Osteoblast (primary cell): Measurements from ENCODE around the gene PIAS1. TPM values are rescaled to one million over a fixed set of nuclear protein-coding genes. Genes with fewer than 3 reads are reported as not detected.
A peak's percentile ranks its signal among the peaks of the same experiment; 100 is the strongest.

ENCODE experiments used
- DNase-seq: peaks from one replicate; pipeline ENCODE4 v3.0.0; 2011; ENCODE audit warnings: low spot score, mixed read lengths; ENCODE audit not compliant: insufficient read length; ENCODE audit errors: missing footprints
- H2AFZ ChIP-seq: 2 replicates; pipeline ENCODE4 v1.6.0; 2011; ENCODE audit warnings: mild to moderate bottlenecking, low read length
- H3K27ac ChIP-seq: 2 replicates; pipeline ENCODE4 v1.5.1; 2011; ENCODE audit warnings: mild to moderate bottlenecking, low read depth, low read length, moderate library complexity
- H3K27me3 ChIP-seq: 2 replicates; pipeline ENCODE4 v1.6.0; 2012; ENCODE audit warnings: mild to moderate bottlenecking, control low read depth, inconsistent platforms, low read length, moderate library complexity; ENCODE audit not compliant: insufficient read depth
- H3K36me3 ChIP-seq: 2 replicates; pipeline ENCODE4 v1.5.1; 2011; ENCODE audit warnings: mild to moderate bottlenecking, low read length, control low read depth, moderate library complexity; ENCODE audit not compliant: insufficient read depth
- H3K4me1 ChIP-seq: 2 replicates; pipeline ENCODE4 v1.5.1; 2011; ENCODE audit warnings: mild to moderate bottlenecking, low read length, control low read depth, moderate library complexity; ENCODE audit not compliant: insufficient read depth
- H3K4me2 ChIP-seq: 2 replicates; pipeline ENCODE4 v1.6.0; 2011; ENCODE audit warnings: mild to moderate bottlenecking, low read length; ENCODE audit not compliant: insufficient read depth
- H3K4me3 ChIP-seq: fragments of 200-600 bp; sonication (generic); 3 replicates; pipeline ENCODE4 v1.5.1; 2012; ENCODE audit warnings: mild to moderate bottlenecking, low read length, inconsistent platforms; ENCODE audit not compliant: insufficient read depth
- H3K79me2 ChIP-seq: 2 replicates; pipeline ENCODE4 v1.6.0; 2012; ENCODE audit warnings: mild to moderate bottlenecking, low read length, control low read depth, inconsistent platforms; ENCODE audit not compliant: insufficient read depth
- H3K9me3 ChIP-seq: 2 replicates; pipeline ENCODE4 v1.5.1; 2011; ENCODE audit warnings: low read depth, low read length, control low read depth
- H4K20me1 ChIP-seq: 2 replicates; pipeline ENCODE4 v1.6.0; 2012; ENCODE audit warnings: mild to moderate bottlenecking, low read length, control low read depth; ENCODE audit not compliant: insufficient read depth
- total RNA-seq: library from RNA; depleted of rRNA; stranded (reverse); fragments of >200 nt; gene quantifications from 2 replicates; pipeline ENCODE4 v1.2.3, GENCODE V29; 2012
- TF ChIP-seq, protein P1 (sequence below): IDR thresholded peaks from 2 replicates; pipeline ENCODE4 v1.5.1; 2011; ENCODE audit warnings: mild to moderate bottlenecking, low read depth, low read length, moderate library complexity; ENCODE audit errors: extremely low read depth

The PIAS1 gene
- total RNA-seq, 1 donor = 29.0 TPM

DNA sequence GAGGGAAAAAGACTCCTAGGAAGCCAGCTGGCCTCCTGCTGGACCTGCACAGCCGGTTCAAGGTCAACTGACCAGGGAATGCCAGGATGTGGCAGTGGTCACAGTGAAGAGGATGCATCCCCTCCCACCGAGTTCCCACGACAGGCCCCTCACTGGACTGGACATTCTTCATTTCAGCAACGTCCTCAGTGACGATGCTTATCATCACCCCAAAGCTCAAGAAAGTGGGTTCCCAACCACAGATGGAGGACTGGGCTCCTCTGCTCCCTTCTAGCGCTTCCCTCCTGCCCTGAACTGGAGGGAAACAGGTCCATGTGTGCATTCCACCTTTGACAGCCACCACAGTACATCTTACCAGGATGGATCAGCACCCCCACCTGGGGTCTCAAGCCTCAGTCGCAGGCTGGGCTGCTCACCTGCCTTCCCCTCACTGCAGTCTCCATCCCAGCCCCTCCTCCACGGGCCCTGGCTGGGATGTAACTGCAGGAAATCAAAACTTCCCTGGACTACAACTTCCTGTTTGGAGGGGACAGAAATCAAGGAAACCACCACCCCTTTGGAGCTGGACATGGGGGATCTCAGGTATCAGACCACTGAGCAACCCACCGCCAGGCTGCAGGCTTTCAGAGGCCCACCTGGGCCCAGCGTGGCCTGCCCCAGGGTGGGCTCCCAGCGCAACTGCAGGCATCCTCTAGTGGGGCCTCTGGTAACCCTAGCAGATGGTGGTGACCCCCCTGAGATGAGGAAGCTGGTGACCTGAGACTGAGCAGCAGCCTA is 143.7 kb downstream of the PIAS1 start:
- Histone ChIP-seq H3K36me3 (peaks cover 16% of the 10 kb centered on the region), H3K27ac (no peak overlapping the region), H3K4me2 (no peak overlapping the region), H3K79me2 (no peaks in the 10 kb centered on the region), H4K20me1 (peaks cover 4% of the 10 kb centered on the region), H2AFZ (no peak overlapping the region), H3K4me3 (no peak overlapping the region), H3K4me1 (peaks cover 6% of the 10 kb centered on the region), H3K9me3 (no peaks in the 10 kb centered on the region), H3K27me3 (no peaks in the 10 kb centered on the region)
- TF ChIP-seq, protein P1, sequence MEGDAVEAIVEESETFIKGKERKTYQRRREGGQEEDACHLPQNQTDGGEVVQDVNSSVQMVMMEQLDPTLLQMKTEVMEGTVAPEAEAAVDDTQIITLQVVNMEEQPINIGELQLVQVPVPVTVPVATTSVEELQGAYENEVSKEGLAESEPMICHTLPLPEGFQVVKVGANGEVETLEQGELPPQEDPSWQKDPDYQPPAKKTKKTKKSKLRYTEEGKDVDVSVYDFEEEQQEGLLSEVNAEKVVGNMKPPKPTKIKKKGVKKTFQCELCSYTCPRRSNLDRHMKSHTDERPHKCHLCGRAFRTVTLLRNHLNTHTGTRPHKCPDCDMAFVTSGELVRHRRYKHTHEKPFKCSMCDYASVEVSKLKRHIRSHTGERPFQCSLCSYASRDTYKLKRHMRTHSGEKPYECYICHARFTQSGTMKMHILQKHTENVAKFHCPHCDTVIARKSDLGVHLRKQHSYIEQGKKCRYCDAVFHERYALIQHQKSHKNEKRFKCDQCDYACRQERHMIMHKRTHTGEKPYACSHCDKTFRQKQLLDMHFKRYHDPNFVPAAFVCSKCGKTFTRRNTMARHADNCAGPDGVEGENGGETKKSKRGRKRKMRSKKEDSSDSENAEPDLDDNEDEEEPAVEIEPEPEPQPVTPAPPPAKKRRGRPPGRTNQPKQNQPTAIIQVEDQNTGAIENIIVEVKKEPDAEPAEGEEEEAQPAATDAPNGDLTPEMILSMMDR = no peak
- no peak for DNase-seq

DNA sequence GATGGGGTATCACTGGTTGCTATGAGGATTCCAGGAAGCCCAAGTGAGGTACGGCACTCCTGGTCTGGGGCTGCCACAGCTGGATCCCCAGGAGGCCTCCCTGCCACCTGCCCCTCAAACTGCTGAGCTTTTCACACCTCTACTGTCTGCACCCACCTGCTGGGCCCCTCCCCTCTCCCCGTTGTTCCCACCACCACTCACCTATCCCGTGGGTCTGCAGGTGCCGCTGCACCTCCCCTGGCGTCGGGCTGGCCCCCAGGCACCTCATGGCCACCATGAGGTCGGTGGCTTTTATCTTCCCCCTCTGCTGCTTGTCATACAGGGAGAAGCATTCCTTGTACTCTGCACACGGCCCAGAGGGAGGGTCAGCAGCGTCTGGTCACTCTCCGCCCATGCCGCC is 145.2 kb downstream of the PIAS1 start:
- Histone ChIP-seq H4K20me1 (peaks cover 4% of the 10 kb centered on the region), H3K4me3 (no peak overlapping the region), H3K4me2 (no peak overlapping the region), H3K4me1 (peaks cover 6% of the 10 kb centered on the region), H3K9me3 (no peaks in the 10 kb centered on the region), H3K79me2 (no peaks in the 10 kb centered on the region), H3K36me3 (peaks cover 7% of the 10 kb centered on the region), H3K27ac (no peak overlapping the region), H3K27me3 (no peaks in the 10 kb centered on the region), H2AFZ (no peak overlapping the region)
- DNase-seq = no peak
- TF ChIP-seq, protein P1 = no peak

DNA sequence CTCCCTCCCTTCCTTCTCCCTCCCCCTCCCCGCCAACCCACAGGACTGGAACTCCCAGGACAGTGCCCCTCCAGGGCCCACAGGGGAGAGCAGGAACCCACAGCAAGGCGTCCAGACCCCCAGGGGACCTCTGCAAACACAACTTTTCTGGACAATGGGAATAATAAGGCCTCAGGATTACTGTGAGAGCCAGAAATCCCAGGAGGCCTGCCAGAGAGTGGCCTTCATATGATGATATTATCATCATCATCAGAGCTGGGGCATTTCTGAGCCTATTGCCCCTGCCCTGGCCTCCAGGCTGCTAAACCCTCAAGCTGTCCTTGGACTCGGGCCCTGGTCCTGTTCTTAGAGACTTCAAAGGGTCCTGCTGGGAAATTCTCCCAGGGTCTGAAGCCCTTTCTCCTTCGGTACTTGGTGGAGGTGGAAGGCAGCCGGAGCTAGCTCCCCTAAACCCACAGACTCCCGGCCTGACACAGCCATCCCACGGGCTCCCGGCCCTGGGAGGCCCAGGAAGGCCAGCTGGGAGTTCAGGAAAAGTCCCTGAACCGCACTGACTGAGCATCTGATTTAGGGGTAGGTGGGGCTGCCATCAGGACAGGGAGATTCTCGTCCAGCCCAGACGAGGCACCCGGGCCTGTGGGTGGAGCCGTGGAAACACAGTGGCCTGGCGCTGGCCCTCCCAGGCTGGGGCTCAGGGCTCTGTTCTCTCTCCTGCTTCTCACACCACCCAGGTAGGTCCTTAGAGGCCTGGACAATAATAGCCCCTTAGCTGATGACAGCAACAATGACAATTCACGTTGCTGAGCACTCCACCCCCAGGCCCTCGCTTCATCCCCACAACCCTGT is 146.1 kb downstream of the PIAS1 start:
- Histone ChIP-seq H3K36me3 (peaks cover 5% of the 10 kb centered on the region), H4K20me1 (peaks cover 4% of the 10 kb centered on the region), H3K27ac (peak overlapping the region; percentile 28), H3K4me3 (no peak overlapping the region), H3K4me2 (no peak overlapping the region), H3K27me3 (no peaks in the 10 kb centered on the region), H3K4me1 (peaks cover 6% of the 10 kb centered on the region), H3K79me2 (no peaks in the 10 kb centered on the region), H2AFZ (no peak overlapping the region), H3K9me3 (no peaks in the 10 kb centered on the region)
- DNase-seq = peak; percentile 76
- TF ChIP-seq, protein P1 = no peak
